Transverse colon (tissue), 4 donors: ENCODE data around the gene ZNF185.

Source experiments
- CTCF ChIP-seq, 5 experiments: fragments of 200-600 bp in 3 of 5; fragments of 450-650 bp in 2 of 5; sonication (generic) in 3 of 5; IDR thresholded peaks; 1 replicate in 2 of 5; 2 replicates in 3 of 5; pipeline ENCODE4 v1.5.1; 2016 to 2017; ENCODE audit warnings: antibody characterized with exemption in 5 of 5, inconsistent platforms in 3 of 5, mild to moderate bottlenecking in 2 of 5, moderate library complexity in 1 of 5
- EP300 ChIP-seq: sonication (generic); formaldehyde crosslinking; IDR thresholded peaks from one replicate; pipeline ENCODE4 v1.6.1; 2017; ENCODE audit warnings: antibody characterized with exemption, low read depth
- POLR2A ChIP-seq: fragments of 450-650 bp; IDR thresholded peaks from one replicate; pipeline ENCODE4 v1.6.1; 2016; ENCODE audit warnings: antibody characterized with exemption, mild to moderate bottlenecking, moderate library complexity
- POLR2AphosphoS5 ChIP-seq, 3 donors: sonication (generic); formaldehyde crosslinking; IDR thresholded peaks; one replicate each; pipeline ENCODE4 v1.6.1; 2016; ENCODE audit warnings: antibody characterized with exemption in 3 of 3

- TF ChIP-seq POLR2A (no peak), CTCF (IDR thresholded peaks at IDR 0.05) (peak; percentile 22 to 45 (median 39)), POLR2AphosphoS5 (IDR thresholded peaks at IDR 0.05) (no peak), EP300 (no peak)
These were observed 17.8 kb downstream of the ZNF185 start for GRCh38 chrX:152915541-152916241.
